Karpas-422 (cell line): ENCODE measurements around the gene LCNL1. TPM values are rescaled to one million over a fixed set of nuclear protein-coding genes. Genes with fewer than 3 reads are reported as not detected.
"Not testable (repeated sequence)": the region's sequence is repeated elsewhere in the genome, so short reads cannot be mapped to it uniquely, and the experiment has no call there.

Experiments
- DNase-seq: peaks from one replicate; pipeline ENCODE4 v3.0.0-alpha.2; 2015
- H2AFZ ChIP-seq: fragments of 200-600 bp; sonication (generic); 2 replicates; pipeline ENCODE4 v1.6.1; 2014; ENCODE audit warnings: antibody characterized with exemption, low read length, mixed read lengths
- H3K27ac ChIP-seq: fragments of 200-600 bp; sonication (generic); 2 replicates; pipeline ENCODE4 v1.5.1; 2014; ENCODE audit warnings: mild to moderate bottlenecking, low read length, moderate library complexity
- H3K27me3 ChIP-seq: fragments of 200-600 bp; sonication (generic); 2 replicates; pipeline ENCODE4 v1.6.1; 2014; ENCODE audit warnings: low read length, mixed read lengths
- H3K36me3 ChIP-seq: fragments of 200-600 bp; sonication (generic); 2 replicates; pipeline ENCODE4 v1.6.1; 2014; ENCODE audit warnings: low read length, mixed read lengths; ENCODE audit not compliant: insufficient read depth
- H3K4me1 ChIP-seq: fragments of 200-600 bp; sonication (generic); 2 replicates; pipeline ENCODE4 v1.6.1; 2014; ENCODE audit warnings: mild to moderate bottlenecking, low read length, mixed read lengths
- H3K4me2 ChIP-seq: fragments of 200-600 bp; sonication (generic); 2 replicates; pipeline ENCODE4 v1.6.1; 2014; ENCODE audit warnings: low read length, low read depth, mild to moderate bottlenecking; ENCODE audit not compliant: poor library complexity, severe bottlenecking
- H3K4me3 ChIP-seq: fragments of 200-600 bp; sonication (generic); 2 replicates; pipeline ENCODE4 v1.5.1; 2014; ENCODE audit warnings: mild to moderate bottlenecking, antibody characterized with exemption, low read length, mixed read lengths
- H3K79me2 ChIP-seq: fragments of 200-600 bp; sonication (generic); 2 replicates; pipeline ENCODE4 v1.6.1; 2014; ENCODE audit warnings: mild to moderate bottlenecking, low read length, mixed read lengths
- H3K9ac ChIP-seq: fragments of 200-600 bp; sonication (generic); 2 replicates; pipeline ENCODE4 v1.6.0; 2014; ENCODE audit warnings: low read length
- H3K9me2 ChIP-seq: fragments of 200-600 bp; sonication (generic), shearing (Covaris generic); replicated peaks from 2 replicates; pipeline ENCODE4 v1.6.0; 2014; ENCODE audit warnings: mild to moderate bottlenecking, low read length, moderate library complexity; ENCODE audit not compliant: insufficient read depth
- H3K9me3 ChIP-seq: fragments of 300-700, 200-600 bp; sonication (generic); 2 replicates; pipeline ENCODE4 v1.6.1; 2014; ENCODE audit warnings: low read length, mixed read lengths
- H4K20me1 ChIP-seq: fragments of 200-600 bp; sonication (generic); 2 replicates; pipeline ENCODE4 v1.6.1; 2014; ENCODE audit warnings: mild to moderate bottlenecking, antibody characterized with exemption, low read length, low read depth; ENCODE audit not compliant: insufficient read depth
- total RNA-seq: library from RNA; depleted of rRNA; stranded (reverse); fragments of >200 nt; shearing (Covaris generic); gene quantifications from 2 replicates; pipeline ENCODE4 v1.2.3, GENCODE V29; 2014; ENCODE audit warnings: low replicate concordance

Gene LCNL1
- total RNA-seq, 1 experiment from 2014 or later = not detected

- H3K79me2 ChIP-seq = no peaks in the 10 kb centered on the region
- H3K9me3 ChIP-seq = no peaks in the 10 kb centered on the region
- H2AFZ ChIP-seq = no peak overlapping the region
- H3K36me3 ChIP-seq = no peaks in the 10 kb centered on the region
- no peak overlapping the region for H3K9ac ChIP-seq
- no peaks in the 10 kb centered on the region for H3K9me2 ChIP-seq
- no peak overlapping the region for H3K4me2 ChIP-seq
- no peak for DNase-seq
- H3K27ac ChIP-seq = no peak overlapping the region
- H3K4me1 ChIP-seq = peaks cover 9% of the 10 kb centered on the region
- H3K4me3 ChIP-seq = no peak overlapping the region
- H4K20me1 ChIP-seq = no peaks in the 10 kb centered on the region
- no peaks in the 10 kb centered on the region for H3K27me3 ChIP-seq
These were observed 19.3 kb downstream of the LCNL1 start for GRCh38 chr9:137001857-137002645.

- Histone ChIP-seq H3K9ac (no peak overlapping the region), H3K9me2 (no peaks in the 10 kb centered on the region), H3K79me2 (no peaks in the 10 kb centered on the region), H3K4me1 (peaks cover 9% of the 10 kb centered on the region), H3K4me2 (no peak overlapping the region), H3K4me3 (no peak overlapping the region), H4K20me1 (no peaks in the 10 kb centered on the region), H3K36me3 (no peaks in the 10 kb centered on the region), H3K9me3 (no peaks in the 10 kb centered on the region), H3K27ac (no peak overlapping the region), H3K27me3 (no peaks in the 10 kb centered on the region), H2AFZ (no peak overlapping the region)
- DNase-seq = no peak
These were observed 19.9 kb downstream of the LCNL1 start for GRCh38 chr9:137002646-137003041.

- H3K27ac ChIP-seq, H3K36me3 ChIP-seq, H2AFZ ChIP-seq, H3K9me2 ChIP-seq, H3K4me1 ChIP-seq, H3K9ac ChIP-seq, H3K4me3 ChIP-seq, H4K20me1 ChIP-seq, H3K79me2 ChIP-seq, H3K4me2 ChIP-seq, DNase-seq, H3K27me3 ChIP-seq, H3K9me3 ChIP-seq: not testable (repeated sequence)
These were observed 21.5 kb downstream of the LCNL1 start for GRCh38 chr9:137004285-137004684.

- H3K79me2 ChIP-seq = no peaks in the 10 kb centered on the region
- DNase-seq = no peak
- no peak overlapping the region for H3K4me2 ChIP-seq
- H3K4me3 ChIP-seq = no peak overlapping the region
- no peak overlapping the region for H2AFZ ChIP-seq
- no peaks in the 10 kb centered on the region for H3K36me3 ChIP-seq
- no peaks in the 10 kb centered on the region for H3K4me1 ChIP-seq
- H3K27me3 ChIP-seq = no peaks in the 10 kb centered on the region
- H4K20me1 ChIP-seq = no peaks in the 10 kb centered on the region
- no peaks in the 10 kb centered on the region for H3K9me2 ChIP-seq
- H3K9me3 ChIP-seq = no peaks in the 10 kb centered on the region
- H3K27ac ChIP-seq = no peak overlapping the region
- no peak overlapping the region for H3K9ac ChIP-seq
These were observed 23.6 kb downstream of the LCNL1 start for GRCh38 chr9:137006116-137007003.

GRCh38 chr9:137007108-137007815, 24.5 kb downstream of the LCNL1 start:
- H3K79me2 ChIP-seq = no peaks in the 10 kb centered on the region
- DNase-seq = no peak
- no peak overlapping the region for H3K9ac ChIP-seq
- H3K4me2 ChIP-seq = no peak overlapping the region
- H2AFZ ChIP-seq = no peak overlapping the region
- no peak overlapping the region for H3K27ac ChIP-seq
- no peak overlapping the region for H3K4me3 ChIP-seq
- no peaks in the 10 kb centered on the region for H3K36me3 ChIP-seq
- H3K4me1 ChIP-seq = no peaks in the 10 kb centered on the region
- H3K9me2 ChIP-seq = no peaks in the 10 kb centered on the region
- no peaks in the 10 kb centered on the region for H4K20me1 ChIP-seq
- H3K27me3 ChIP-seq = no peaks in the 10 kb centered on the region
- H3K9me3 ChIP-seq = no peaks in the 10 kb centered on the region

GRCh38 chr9:137007816-137008270, 25.1 kb downstream of the LCNL1 start:
- Histone ChIP-seq H3K9ac (no peak overlapping the region), H3K9me3 (no peaks in the 10 kb centered on the region), H3K4me3 (no peak overlapping the region), H3K27ac (no peak overlapping the region), H2AFZ (no peak overlapping the region), H4K20me1 (no peaks in the 10 kb centered on the region), H3K9me2 (no peaks in the 10 kb centered on the region), H3K79me2 (no peaks in the 10 kb centered on the region), H3K27me3 (no peaks in the 10 kb centered on the region), H3K4me1 (no peaks in the 10 kb centered on the region), H3K4me2 (no peak overlapping the region), H3K36me3 (no peaks in the 10 kb centered on the region)
- no peak for DNase-seq

GRCh38 chr9:137008312-137008711, 25.5 kb downstream of the LCNL1 start:
- Histone ChIP-seq H3K4me2 (no peak overlapping the region), H3K4me1 (no peaks in the 10 kb centered on the region), H3K79me2 (no peaks in the 10 kb centered on the region), H2AFZ (no peak overlapping the region), H4K20me1 (no peaks in the 10 kb centered on the region), H3K27me3 (no peaks in the 10 kb centered on the region), H3K27ac (no peak overlapping the region), H3K9me3 (no peaks in the 10 kb centered on the region), H3K4me3 (no peak overlapping the region), H3K9me2 (no peaks in the 10 kb centered on the region), H3K36me3 (no peaks in the 10 kb centered on the region), H3K9ac (no peak overlapping the region)
- DNase-seq = no peak

- Histone ChIP-seq H3K4me3 (no peak overlapping the region), H3K79me2 (no peaks in the 10 kb centered on the region), H2AFZ (no peak overlapping the region), H3K9me3 (no peaks in the 10 kb centered on the region), H3K27me3 (no peaks in the 10 kb centered on the region), H3K9me2 (no peaks in the 10 kb centered on the region), H4K20me1 (no peaks in the 10 kb centered on the region), H3K4me1 (no peaks in the 10 kb centered on the region), H3K4me2 (no peak overlapping the region), H3K27ac (no peak overlapping the region), H3K9ac (no peak overlapping the region), H3K36me3 (no peaks in the 10 kb centered on the region)
- no peak for DNase-seq
These were observed 26.4 kb downstream of the LCNL1 start for GRCh38 chr9:137009217-137009616.
